Measurements from ENCODE around the gene TMEM151A. TPM values are rescaled to one million over a fixed set of nuclear protein-coding genes. Genes with fewer than 3 reads are reported as not detected.

The TMEM151A gene
- total RNA-seq, 1 experiment from 2014 or later: 1.4 TPM

- DNase-seq: no peak
- peaks cover 54% of the 10 kb centered on the region for H3K36me3 Mint-ChIP-seq (ENCODE audit: insufficient read depth, unreplicated experiment)
- peaks cover 29% of the 10 kb centered on the region for H3K27me3 Mint-ChIP-seq (ENCODE audit: unreplicated experiment)
- BruUV-seq (replicated peaks): no TSS peak
- H3K27ac Mint-ChIP-seq (ENCODE audit: unreplicated experiment): no peak overlapping the region
- no peak for TF ChIP-seq CTCF (IDR thresholded peaks at IDR 0.05; ENCODE audit: unreplicated experiment)
- peaks cover 15% of the 10 kb centered on the region for H3K4me1 Mint-ChIP-seq (ENCODE audit: low read depth, unreplicated experiment)
- H3K9me3 Mint-ChIP-seq (ENCODE audit: low read depth, unreplicated experiment): no peaks in the 10 kb centered on the region
- H3K4me3 Mint-ChIP-seq (ENCODE audit: low read depth, unreplicated experiment): no peak overlapping the region
- CTCF ChIA-PET: no interaction called here
- intact Hi-C loops (cut with micrococcal nuclease; ENCODE audit: unreplicated experiment): no loop called here
These were observed 10.7 kb upstream of the TMEM151A start for GRCh38 chr11:66281001-66281400.

GRCh38 chr11:66281776-66282467 is 9.8 kb upstream of the TMEM151A start:
- intact Hi-C loops (cut with micrococcal nuclease; ENCODE audit: unreplicated experiment): no loop called here
- CTCF ChIA-PET: interaction anchor here (0.8 to 1.1 kb wide), 3 partner anchors 14 to 66 kb away, joined by 3 to 6 read pairs (median 3); no protein-coding TSS in a partner anchor
- Mint-ChIP-seq H3K4me3 (ENCODE audit: low read depth, unreplicated experiment) (no peak overlapping the region), H3K27ac (ENCODE audit: unreplicated experiment) (peak overlapping the region; percentile 60), H3K4me1 (ENCODE audit: low read depth, unreplicated experiment) (peaks cover 15% of the 10 kb centered on the region), H3K36me3 (ENCODE audit: insufficient read depth, unreplicated experiment) (peaks cover 49% of the 10 kb centered on the region), H3K9me3 (ENCODE audit: low read depth, unreplicated experiment) (no peaks in the 10 kb centered on the region), H3K27me3 (ENCODE audit: unreplicated experiment) (peaks cover 29% of the 10 kb centered on the region)
- DNase-seq: no peak
- no TSS peak for BruUV-seq (replicated peaks)
- no peak for TF ChIP-seq CTCF (IDR thresholded peaks at IDR 0.05; ENCODE audit: unreplicated experiment)

- peaks cover 15% of the 10 kb centered on the region for H3K4me1 Mint-ChIP-seq (ENCODE audit: low read depth, unreplicated experiment)
- CTCF ChIA-PET: interaction anchor here (0.6 to 1.1 kb wide), 5 partner anchors 9 to 586 kb away, joined by 3 to 6 read pairs (median 3); partner anchors contain the start of gene TMEM151A
- peak overlapping the region; percentile 60 for H3K27ac Mint-ChIP-seq (ENCODE audit: unreplicated experiment)
- TF ChIP-seq CTCF (IDR thresholded peaks at IDR 0.05; ENCODE audit: unreplicated experiment): peak; percentile 92
- no peak overlapping the region for H3K4me3 Mint-ChIP-seq (ENCODE audit: low read depth, unreplicated experiment)
- no TSS peak for BruUV-seq (replicated peaks)
- peaks cover 29% of the 10 kb centered on the region for H3K27me3 Mint-ChIP-seq (ENCODE audit: unreplicated experiment)
- DNase-seq: peak; percentile 99
- intact Hi-C loops (cut with micrococcal nuclease; ENCODE audit: unreplicated experiment): no loop called here
- H3K36me3 Mint-ChIP-seq (ENCODE audit: insufficient read depth, unreplicated experiment): peaks cover 47% of the 10 kb centered on the region
- H3K9me3 Mint-ChIP-seq (ENCODE audit: low read depth, unreplicated experiment): no peaks in the 10 kb centered on the region
These were observed 8.9 kb upstream of the TMEM151A start for GRCh38 chr11:66282468-66283455.

- intact Hi-C loops (cut with micrococcal nuclease; ENCODE audit: unreplicated experiment): no loop called here
- Mint-ChIP-seq H3K4me3 (ENCODE audit: low read depth, unreplicated experiment) (no peak overlapping the region), H3K36me3 (ENCODE audit: insufficient read depth, unreplicated experiment) (peaks cover 53% of the 10 kb centered on the region), H3K4me1 (ENCODE audit: low read depth, unreplicated experiment) (peaks cover 15% of the 10 kb centered on the region), H3K9me3 (ENCODE audit: low read depth, unreplicated experiment) (no peaks in the 10 kb centered on the region), H3K27me3 (ENCODE audit: unreplicated experiment) (peaks cover 27% of the 10 kb centered on the region), H3K27ac (ENCODE audit: unreplicated experiment) (no peak overlapping the region)
- no peak for DNase-seq
- BruUV-seq (replicated peaks): no TSS peak
- CTCF ChIA-PET: interaction anchor here (0.7 kb wide), 1 partner anchor 374 kb away, joined by 10 read pairs; no protein-coding TSS in a partner anchor
- peak; percentile 27 for TF ChIP-seq CTCF (IDR thresholded peaks at IDR 0.05; ENCODE audit: unreplicated experiment)
These were observed 8.1 kb upstream of the TMEM151A start for GRCh38 chr11:66283461-66284105.
